Measurements from ENCODE around the gene CD200.
A peak's percentile ranks its signal among the peaks of the same experiment; 100 is the strongest.

The CD200 gene

GRCh38 chr3:112333381-112334317 is 693 bp downstream of the CD200 start:
- DNase-seq = no peak

- no peak for DNase-seq
Measured at GRCh38 chr3:112334691-112335433, 1.9 kb downstream of the CD200 start.

- DNase-seq = no peak
Measured at GRCh38 chr3:112335434-112335781, 2.5 kb downstream of the CD200 start.

- DNase-seq = no peak
Measured at GRCh38 chr3:112338021-112338726, 5.2 kb downstream of the CD200 start.

- DNase-seq = no peak
Measured at GRCh38 chr3:112338727-112339056, 5.7 kb downstream of the CD200 start.

- DNase-seq = no peak
Measured at GRCh38 chr3:112339134-112339533, 6.2 kb downstream of the CD200 start.

- no peak for DNase-seq
Measured at GRCh38 chr3:112339609-112340008, 6.7 kb downstream of the CD200 start.

GRCh38 chr3:112341386-112341785 is 8.4 kb downstream of the CD200 start:
- no peak for DNase-seq

GRCh38 chr3:112345681-112346080 is 12.7 kb downstream of the CD200 start:
- DNase-seq = no peak

- no peak for DNase-seq
Measured at GRCh38 chr3:112346491-112347122, 13.7 kb downstream of the CD200 start.

- peak; percentile 23 to 32 for DNase-seq
Measured at GRCh38 chr3:112348943-112349342, 16.0 kb downstream of the CD200 start.

GRCh38 chr3:112349557-112349956 is 16.6 kb downstream of the CD200 start:
- no peak for DNase-seq

- no peak for DNase-seq
Measured at GRCh38 chr3:112350018-112350810, 17.3 kb downstream of the CD200 start.

- DNase-seq = no peak
Measured at GRCh38 chr3:112351036-112351435, 18.1 kb downstream of the CD200 start.

GRCh38 chr3:112351823-112352222 is 18.9 kb downstream of the CD200 start:
- DNase-seq = no peak

GRCh38 chr3:112352720-112353119 is 19.8 kb downstream of the CD200 start:
- DNase-seq = no peak

GRCh38 chr3:112353365-112353764 is 20.4 kb downstream of the CD200 start:
- no peak for DNase-seq

GRCh38 chr3:112354642-112355306 is 21.8 kb downstream of the CD200 start:
- DNase-seq = no peak

GRCh38 chr3:112355307-112355687 is 22.3 kb downstream of the CD200 start:
- peak in 1 of 2 donors; percentile 26 for DNase-seq

GRCh38 chr3:112357930-112358780 is 25.2 kb downstream of the CD200 start:
- no peak for DNase-seq

- no peak for DNase-seq
Measured at GRCh38 chr3:112360561-112360960, 27.6 kb downstream of the CD200 start.

Data from inflammatory macrophage treated with lipopolysaccharide for 1 hour (primary cell).